Keratinocyte (primary cell): ENCODE results near the gene SDC1.

Experiments
- EZH2 ChIP-seq: IDR thresholded peaks from one replicate; pipeline ENCODE4 v1.6.1; 2012; ENCODE audit warnings: inconsistent platforms, mild to moderate bottlenecking, low read length, moderate library complexity
- TF ChIP-seq, protein P1 (sequence below), 3 experiments: IDR thresholded peaks in 1 of 3; conservative IDR thresholded peaks in 1 of 3; optimal IDR thresholded peaks in 1 of 3; 2 replicates in 2 of 3; 3 replicates in 1 of 3; pipeline versions ENCODE3 to v1.5.1; 2011; ENCODE audit warnings: low read length in 3 of 3, mild to moderate bottlenecking in 3 of 3, moderate library complexity in 2 of 3, control low read depth in 1 of 3, inconsistent platforms in 1 of 3; ENCODE audit not compliant: insufficient read depth in 2 of 3; ENCODE audit errors: extremely low read depth in 1 of 3

DNA sequence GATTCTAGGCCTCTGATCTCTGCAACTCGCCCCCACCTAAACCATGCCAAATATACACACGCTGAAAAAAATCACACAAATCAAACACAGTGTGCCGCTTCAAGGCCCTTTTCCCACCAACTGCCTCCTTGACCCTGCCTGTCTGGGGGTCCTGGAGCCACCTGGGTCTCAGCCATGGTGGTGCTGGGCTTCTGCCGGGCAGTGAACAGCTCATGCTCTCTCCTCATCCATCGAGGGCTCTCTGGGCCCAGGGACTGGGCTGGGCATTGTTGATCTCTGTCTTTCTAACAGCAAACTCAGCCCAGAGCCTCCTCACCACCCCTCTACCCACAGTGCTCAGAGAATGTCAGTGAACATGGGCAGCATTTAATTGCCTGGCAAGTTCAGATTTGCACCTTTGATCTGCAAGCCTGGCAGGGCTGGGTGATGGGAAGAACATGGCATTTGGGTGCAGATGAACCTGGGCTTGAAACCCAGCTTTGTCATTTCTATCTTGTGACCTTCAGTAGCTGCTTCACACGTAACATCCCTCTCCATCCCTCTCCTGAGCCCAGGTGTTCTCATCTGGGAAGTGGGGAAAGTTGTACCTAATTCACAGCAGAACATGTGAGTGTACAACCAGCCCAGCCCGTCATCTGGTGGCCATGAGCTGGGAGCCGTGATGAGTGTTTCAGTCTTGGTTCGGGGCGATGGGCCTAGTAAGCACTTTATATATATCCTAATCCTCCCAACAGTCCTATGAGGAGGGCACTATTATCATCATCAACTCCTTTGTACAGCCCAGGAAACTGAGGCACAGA, 46.1 kb downstream of the SDC1 start:
- TF ChIP-seq, protein P1, sequence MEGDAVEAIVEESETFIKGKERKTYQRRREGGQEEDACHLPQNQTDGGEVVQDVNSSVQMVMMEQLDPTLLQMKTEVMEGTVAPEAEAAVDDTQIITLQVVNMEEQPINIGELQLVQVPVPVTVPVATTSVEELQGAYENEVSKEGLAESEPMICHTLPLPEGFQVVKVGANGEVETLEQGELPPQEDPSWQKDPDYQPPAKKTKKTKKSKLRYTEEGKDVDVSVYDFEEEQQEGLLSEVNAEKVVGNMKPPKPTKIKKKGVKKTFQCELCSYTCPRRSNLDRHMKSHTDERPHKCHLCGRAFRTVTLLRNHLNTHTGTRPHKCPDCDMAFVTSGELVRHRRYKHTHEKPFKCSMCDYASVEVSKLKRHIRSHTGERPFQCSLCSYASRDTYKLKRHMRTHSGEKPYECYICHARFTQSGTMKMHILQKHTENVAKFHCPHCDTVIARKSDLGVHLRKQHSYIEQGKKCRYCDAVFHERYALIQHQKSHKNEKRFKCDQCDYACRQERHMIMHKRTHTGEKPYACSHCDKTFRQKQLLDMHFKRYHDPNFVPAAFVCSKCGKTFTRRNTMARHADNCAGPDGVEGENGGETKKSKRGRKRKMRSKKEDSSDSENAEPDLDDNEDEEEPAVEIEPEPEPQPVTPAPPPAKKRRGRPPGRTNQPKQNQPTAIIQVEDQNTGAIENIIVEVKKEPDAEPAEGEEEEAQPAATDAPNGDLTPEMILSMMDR (optimal IDR thresholded peaks at IDR 0.05 in 1 of 3, IDR thresholded peaks at IDR 0.05 in 1 of 3, conservative IDR thresholded peaks at IDR 0.05 in 1 of 3; ENCODE audit: extremely low read depth in 1 of 3, insufficient read depth in 2 of 3, low read length in 3 of 3), result no peak
- TF ChIP-seq EZH2, result no peak
